Hypothalamus (tissue), 51 donors: ENCODE results near the gene TMEM212.
"Not testable (repeated sequence)": the region's sequence is repeated elsewhere in the genome, so short reads cannot be mapped to it uniquely, and the experiment has no call there.

Experiments
- DNase-seq, 51 donors: peaks; one replicate each; lab custom pipeline; 2025; lab: John Stamatoyannopoulos, UW

TMEM212 gene

GRCh38 chr3:171812811-171813210, 30.3 kb upstream of the TMEM212 start:
- DNase-seq = no peak

DNA sequence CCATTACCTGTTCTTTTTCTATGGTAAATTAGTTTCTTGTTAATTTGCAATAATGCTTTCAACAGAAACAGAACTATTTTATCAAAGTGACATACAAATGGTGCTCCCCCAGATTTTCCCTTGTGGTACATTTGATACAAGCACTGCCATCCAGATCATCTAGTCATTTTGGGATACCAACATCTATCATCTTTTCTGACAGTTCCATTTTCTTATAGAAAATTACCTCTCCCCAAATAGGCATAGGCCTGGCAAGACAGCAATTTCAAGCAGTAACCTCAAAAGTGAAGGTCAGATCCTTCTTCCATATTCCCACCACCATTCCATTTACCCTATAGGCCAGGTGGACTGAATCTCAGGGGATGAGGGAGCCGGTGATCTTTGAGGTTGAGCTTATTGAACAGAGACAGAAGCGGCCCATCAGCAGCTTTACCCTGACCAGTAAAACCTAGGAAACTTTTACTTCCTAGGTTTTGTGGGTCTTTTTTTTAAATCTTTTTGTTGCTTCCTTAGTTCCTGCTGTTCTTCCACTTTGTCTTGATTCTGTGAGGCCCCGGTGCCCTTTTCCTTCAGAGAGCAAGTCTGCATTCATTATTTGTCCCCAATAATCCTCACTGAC, 29.8 kb upstream of the TMEM212 start:
- no peak for DNase-seq

DNA sequence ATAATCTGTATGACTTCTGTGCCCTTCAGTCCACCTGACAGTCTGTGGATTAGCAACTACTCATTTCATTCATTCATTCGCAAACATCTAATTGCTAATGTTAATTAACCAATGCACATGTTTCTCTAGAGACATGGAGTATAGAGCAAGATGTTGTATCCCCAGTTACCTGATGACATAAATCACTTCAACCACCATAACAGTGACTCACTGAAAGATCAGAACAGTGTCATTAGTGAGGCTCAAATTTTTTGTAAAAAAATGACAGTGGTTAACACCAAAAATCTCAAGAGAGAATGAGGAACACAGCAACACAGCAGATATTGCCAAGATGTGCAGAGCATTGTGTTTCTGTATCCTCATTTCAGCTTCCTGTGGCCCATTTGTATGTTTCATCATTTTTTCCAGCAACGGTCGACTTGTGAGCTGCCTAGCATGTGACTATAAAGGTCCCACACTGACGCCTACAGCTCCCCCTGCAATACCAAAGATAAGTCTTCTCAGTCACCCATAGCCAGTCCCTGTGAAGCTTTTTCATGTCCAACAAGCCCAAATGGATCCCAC, 29.2 kb upstream of the TMEM212 start:
- DNase-seq = no peak

- DNase-seq = not testable (repeated sequence)
Observed at GRCh38 chr3:171814662-171815061, 28.5 kb upstream of the TMEM212 start.

GRCh38 chr3:171815973-171816595, 27.1 kb upstream of the TMEM212 start:
- DNase-seq = no peak

DNA sequence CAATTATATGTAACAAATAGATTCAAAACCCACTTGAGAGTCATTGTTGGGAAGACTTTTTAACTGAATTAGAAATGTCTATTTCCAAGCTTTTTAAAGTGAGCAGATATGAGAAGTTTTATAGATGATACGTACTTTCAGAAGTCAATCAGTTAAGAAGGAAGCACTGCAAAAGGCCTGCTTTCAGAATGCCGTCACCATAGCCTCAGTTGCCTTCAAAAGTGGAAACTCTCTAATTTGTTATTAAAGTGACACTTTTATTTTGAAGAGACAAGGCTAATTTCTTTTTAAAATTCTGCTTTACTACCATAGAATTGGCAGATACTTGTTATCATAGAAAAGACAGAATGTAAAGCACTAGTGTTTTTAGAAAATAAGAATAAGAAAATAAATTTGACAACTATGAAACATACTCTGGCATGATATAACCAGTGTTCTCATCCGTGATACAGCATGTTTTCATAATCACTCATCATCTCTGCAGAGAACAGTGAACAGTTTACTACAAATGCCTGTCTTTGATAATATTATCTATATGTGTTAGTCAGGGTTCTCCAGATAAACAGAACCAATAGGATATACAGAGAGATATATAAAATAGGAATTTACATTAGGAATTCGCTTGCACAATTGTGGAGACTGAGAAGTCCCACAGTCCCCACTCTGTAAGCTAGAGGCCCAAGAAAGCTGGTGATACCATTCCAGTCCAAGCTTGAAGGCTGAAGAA, 25.9 kb upstream of the TMEM212 start:
- DNase-seq = no peak

DNA sequence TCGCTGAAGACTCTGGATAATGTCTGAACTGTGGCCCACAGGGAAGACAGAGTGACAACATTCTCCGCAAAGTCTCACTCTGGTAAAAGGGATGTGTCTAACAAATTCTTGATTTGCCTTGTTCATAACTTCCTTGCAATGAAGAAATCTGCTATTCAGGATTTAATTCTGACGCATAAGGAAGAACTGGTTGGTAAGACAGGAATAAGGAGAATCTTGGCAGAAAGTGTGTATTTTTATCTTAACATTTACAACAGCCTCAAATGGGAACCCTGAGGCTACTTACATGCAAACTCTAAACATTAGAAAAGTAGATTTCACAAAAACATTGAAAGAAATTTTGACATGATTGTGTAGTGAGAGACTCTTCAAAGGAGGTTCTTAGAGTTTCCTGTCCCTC, 22.1 kb upstream of the TMEM212 start:
- DNase-seq = no peak

GRCh38 chr3:171821778-171822358, 21.3 kb upstream of the TMEM212 start:
- no peak for DNase-seq

- no peak for DNase-seq
Observed at GRCh38 chr3:171822431-171823106, 20.6 kb upstream of the TMEM212 start.

- peak in 5 of 51 donors; percentile 8 to 20 (median 13) for DNase-seq
Observed at GRCh38 chr3:171824116-171824515, 19.0 kb upstream of the TMEM212 start.

GRCh38 chr3:171824824-171825221, 18.3 kb upstream of the TMEM212 start:
- DNase-seq = peak in 1 of 51 donors; percentile 30

DNA sequence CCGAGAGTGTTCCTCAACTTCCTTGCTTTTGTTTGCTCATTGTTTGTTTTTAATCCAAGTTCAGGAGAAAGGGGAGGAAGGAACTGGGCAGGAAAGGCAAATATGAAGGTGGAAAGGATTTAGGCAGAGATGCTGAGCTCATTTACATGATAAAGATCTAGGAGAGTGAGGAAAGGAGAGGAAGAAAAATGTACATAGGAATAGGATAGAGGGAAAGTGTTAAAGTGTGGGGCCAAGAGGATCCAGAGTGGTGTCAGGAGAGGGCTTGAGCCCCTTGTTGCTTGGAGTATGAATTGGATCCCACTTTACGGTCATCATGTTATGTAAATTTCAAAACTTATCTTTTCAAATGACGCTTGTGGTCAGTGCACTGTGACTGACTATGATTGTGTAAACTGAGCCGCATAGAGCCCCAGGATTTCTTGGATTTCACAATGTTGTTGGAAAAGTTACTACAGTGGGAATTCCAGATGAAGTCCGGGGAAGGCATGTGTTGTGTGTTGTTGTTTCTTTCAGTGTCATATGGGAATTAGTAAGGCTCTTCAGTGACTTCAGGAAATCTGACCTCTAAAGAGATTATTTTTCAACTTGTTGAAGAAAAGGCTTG, 17.8 kb upstream of the TMEM212 start:
- DNase-seq = no peak

DNA sequence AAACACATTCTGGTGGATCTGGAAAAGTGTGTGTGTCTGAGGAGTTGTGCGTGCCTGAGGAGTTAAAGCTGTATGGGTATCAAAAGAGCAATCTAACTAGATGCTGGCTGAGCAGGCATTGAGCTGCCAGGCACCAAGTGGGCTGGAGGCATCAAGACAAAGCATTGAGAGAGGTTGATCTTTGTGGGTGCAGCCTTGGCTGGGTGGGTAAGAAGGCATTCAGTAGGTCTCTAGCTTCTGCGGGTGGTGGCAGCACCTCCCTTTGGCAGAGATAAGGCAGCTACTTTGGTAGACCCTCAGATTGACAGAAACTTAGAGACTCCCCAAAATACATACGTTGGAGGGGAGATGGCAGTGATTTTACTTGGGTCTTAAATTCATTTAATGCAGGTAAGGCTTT, 15.8 kb upstream of the TMEM212 start:
- no peak for DNase-seq

GRCh38 chr3:171827836-171828458, 15.2 kb upstream of the TMEM212 start:
- no peak for DNase-seq

- no peak for DNase-seq
Observed at GRCh38 chr3:171828902-171829770, 14.0 kb upstream of the TMEM212 start.

DNA sequence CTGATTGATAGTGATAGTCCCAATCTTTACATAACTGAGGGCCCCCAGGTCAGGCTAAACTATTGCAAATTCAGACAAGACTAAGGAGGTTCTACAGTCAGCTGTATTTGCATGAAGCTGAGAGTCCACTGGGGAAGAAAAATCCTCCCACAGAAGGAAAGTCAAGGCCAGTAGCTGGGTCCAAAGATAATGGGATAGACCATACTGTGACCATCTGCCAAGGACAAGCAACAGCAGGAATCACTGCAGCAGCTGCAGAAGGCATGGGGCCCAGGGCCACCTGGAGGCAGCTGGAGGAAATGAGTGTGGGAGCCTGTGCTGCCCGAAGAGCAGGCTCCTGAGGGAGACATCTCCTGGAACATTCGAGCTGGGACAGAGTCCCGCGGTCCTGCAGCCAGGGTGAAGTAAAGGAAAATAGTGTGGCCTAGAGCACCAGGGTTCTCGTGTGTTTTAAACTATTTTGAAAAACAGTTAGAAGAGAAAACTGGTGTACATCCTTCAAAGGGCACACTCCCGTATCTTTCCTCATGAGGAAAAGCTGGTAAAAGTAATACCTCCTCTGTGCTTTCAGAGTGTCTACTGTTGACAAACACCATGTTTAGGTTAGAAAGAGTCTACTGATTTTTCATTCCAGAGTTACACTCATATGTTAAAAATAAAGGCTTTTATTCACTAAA, 13.2 kb upstream of the TMEM212 start:
- DNase-seq = peak in 40 of 51 donors; percentile 5 to 74 (median 29)

GRCh38 chr3:171830518-171830875, 12.7 kb upstream of the TMEM212 start:
- DNase-seq = no peak

GRCh38 chr3:171831936-171832335, 11.2 kb upstream of the TMEM212 start:
- no peak for DNase-seq
